ENCODE results near the gene KIF13A.
A peak's percentile ranks its signal among the peaks of the same experiment; 100 is the strongest.

Gene KIF13A

GRCh38 chr6:17998442-17998841, 11.0 kb upstream of the KIF13A start:
- Histone ChIP-seq H3K4me3 (ENCODE audit: low read depth, low read length) (no peak overlapping the region), H3K27ac (ENCODE audit: low read depth, low read length) (no peak overlapping the region), H3K9ac (ENCODE audit: low read depth, low read length) (no peak overlapping the region)

GRCh38 chr6:17998003-17998402, 10.6 kb upstream of the KIF13A start:
- H3K4me3 ChIP-seq (ENCODE audit: low read depth, low read length): no peak overlapping the region
- H3K9ac ChIP-seq (ENCODE audit: low read depth, low read length): no peak overlapping the region
- no peaks in the 10 kb centered on the region for H3K27me3 ChIP-seq (ENCODE audit: control insufficient read depth, insufficient read depth, low read length)
- no peaks in the 10 kb centered on the region for H3K36me3 ChIP-seq (ENCODE audit: control insufficient read depth, insufficient read depth, low read length)
- no peaks in the 10 kb centered on the region for H3K9me3 ChIP-seq (ENCODE audit: control insufficient read depth, insufficient read depth, low read length)
- H3K27ac ChIP-seq (ENCODE audit: low read depth, low read length): no peak overlapping the region
- peaks cover 4% of the 10 kb centered on the region; the same call in 1 of the 2 replicates for H3K4me1 ChIP-seq (ENCODE audit: control insufficient read depth, insufficient read depth, low read length)

More at GRCh38 chr6:17998442-17998841, 11.0 kb upstream of the KIF13A start:
- Histone ChIP-seq H3K36me3 (ENCODE audit: control insufficient read depth, insufficient read depth, low read length) (no peaks in the 10 kb centered on the region), H3K4me1 (ENCODE audit: control insufficient read depth, insufficient read depth, low read length) (peaks cover 4% of the 10 kb centered on the region; the same call in 1 of the 2 replicates), H3K9me3 (ENCODE audit: control insufficient read depth, insufficient read depth, low read length) (no peaks in the 10 kb centered on the region), H3K27me3 (ENCODE audit: control insufficient read depth, insufficient read depth, low read length) (no peaks in the 10 kb centered on the region)

GRCh38 chr6:17995414-17995813, 8.0 kb upstream of the KIF13A start:
- no peaks in the 10 kb centered on the region for H3K9me3 ChIP-seq (ENCODE audit: control insufficient read depth, insufficient read depth, low read length)
- no peak overlapping the region for H3K4me3 ChIP-seq (ENCODE audit: low read depth, low read length)
- peaks cover 4% of the 10 kb centered on the region; the same call in 1 of the 2 replicates for H3K4me1 ChIP-seq (ENCODE audit: control insufficient read depth, insufficient read depth, low read length)
- no peak overlapping the region for H3K27ac ChIP-seq (ENCODE audit: low read depth, low read length)
- no peaks in the 10 kb centered on the region for H3K27me3 ChIP-seq (ENCODE audit: control insufficient read depth, insufficient read depth, low read length)
- H3K36me3 ChIP-seq (ENCODE audit: control insufficient read depth, insufficient read depth, low read length): no peaks in the 10 kb centered on the region
- H3K9ac ChIP-seq (ENCODE audit: low read depth, low read length): no peak overlapping the region

GRCh38 chr6:17994019-17994418, 6.6 kb upstream of the KIF13A start:
- Histone ChIP-seq H3K27me3 (ENCODE audit: control insufficient read depth, insufficient read depth, low read length) (peaks cover 4% of the 10 kb centered on the region), H3K36me3 (ENCODE audit: control insufficient read depth, insufficient read depth, low read length) (no peaks in the 10 kb centered on the region), H3K27ac (ENCODE audit: low read depth, low read length) (no peak overlapping the region), H3K4me1 (ENCODE audit: control insufficient read depth, insufficient read depth, low read length) (peaks cover 4% of the 10 kb centered on the region; the same call in 1 of the 2 replicates), H3K9me3 (ENCODE audit: control insufficient read depth, insufficient read depth, low read length) (no peaks in the 10 kb centered on the region), H3K4me3 (ENCODE audit: low read depth, low read length) (no peak overlapping the region), H3K9ac (ENCODE audit: low read depth, low read length) (no peak overlapping the region)

- peaks cover 3% of the 10 kb centered on the region; the same call in 1 of the 2 replicates for H3K36me3 ChIP-seq (ENCODE audit: control insufficient read depth, insufficient read depth, low read length)
- H3K9ac ChIP-seq (ENCODE audit: low read depth, low read length): peak overlapping the region; percentile 79; the same call in 1 of the 2 replicates
- peaks cover 5% of the 10 kb centered on the region for H3K27me3 ChIP-seq (ENCODE audit: control insufficient read depth, insufficient read depth, low read length)
- H3K4me3 ChIP-seq (ENCODE audit: low read depth, low read length): peak overlapping the region; percentile 71
- peaks cover 34% of the 10 kb centered on the region for H3K4me1 ChIP-seq (ENCODE audit: control insufficient read depth, insufficient read depth, low read length)
- H3K9me3 ChIP-seq (ENCODE audit: control insufficient read depth, insufficient read depth, low read length): no peaks in the 10 kb centered on the region
- H3K27ac ChIP-seq (ENCODE audit: low read depth, low read length): no peak overlapping the region
Observed at GRCh38 chr6:17988422-17988944, 1.0 kb upstream of the KIF13A start.

- no peaks in the 10 kb centered on the region for H3K9me3 ChIP-seq (ENCODE audit: control insufficient read depth, insufficient read depth, low read length)
- peak overlapping the region; percentile 71 for H3K4me3 ChIP-seq (ENCODE audit: low read depth, low read length)
- H3K4me1 ChIP-seq (ENCODE audit: control insufficient read depth, insufficient read depth, low read length): peaks cover 36% of the 10 kb centered on the region
- H3K27ac ChIP-seq (ENCODE audit: low read depth, low read length): peak overlapping the region; percentile 65
- H3K36me3 ChIP-seq (ENCODE audit: control insufficient read depth, insufficient read depth, low read length): peaks cover 3% of the 10 kb centered on the region; the same call in 1 of the 2 replicates
- H3K27me3 ChIP-seq (ENCODE audit: control insufficient read depth, insufficient read depth, low read length): peaks cover 5% of the 10 kb centered on the region
- H3K9ac ChIP-seq (ENCODE audit: low read depth, low read length): peak overlapping the region; percentile 79
Observed at GRCh38 chr6:17987697-17988421, 424 bp upstream of the KIF13A start.

- H3K9me3 ChIP-seq (ENCODE audit: control insufficient read depth, insufficient read depth, low read length): no peaks in the 10 kb centered on the region
- H3K9ac ChIP-seq (ENCODE audit: low read depth, low read length): peak overlapping the region; percentile 76
- peak overlapping the region; percentile 82 for H3K27ac ChIP-seq (ENCODE audit: low read depth, low read length)
- H3K4me3 ChIP-seq (ENCODE audit: low read depth, low read length): peak overlapping the region; percentile 98
- H3K36me3 ChIP-seq (ENCODE audit: control insufficient read depth, insufficient read depth, low read length): peaks cover 7% of the 10 kb centered on the region
- peaks cover 36% of the 10 kb centered on the region for H3K4me1 ChIP-seq (ENCODE audit: control insufficient read depth, insufficient read depth, low read length)
- peaks cover 5% of the 10 kb centered on the region for H3K27me3 ChIP-seq (ENCODE audit: control insufficient read depth, insufficient read depth, low read length)
Observed at GRCh38 chr6:17986656-17987446, 584 bp downstream of the KIF13A start.

- Histone ChIP-seq H3K4me1 (ENCODE audit: control insufficient read depth, insufficient read depth, low read length) (peaks cover 36% of the 10 kb centered on the region), H3K27ac (ENCODE audit: low read depth, low read length) (peak overlapping the region; percentile 82), H3K4me3 (ENCODE audit: low read depth, low read length) (peak overlapping the region; percentile 98), H3K36me3 (ENCODE audit: control insufficient read depth, insufficient read depth, low read length) (peaks cover 12% of the 10 kb centered on the region), H3K27me3 (ENCODE audit: control insufficient read depth, insufficient read depth, low read length) (peaks cover 5% of the 10 kb centered on the region), H3K9me3 (ENCODE audit: control insufficient read depth, insufficient read depth, low read length) (no peaks in the 10 kb centered on the region), H3K9ac (ENCODE audit: low read depth, low read length) (peak overlapping the region; percentile 76)
Observed at GRCh38 chr6:17985934-17986655, 1.3 kb downstream of the KIF13A start.

- H3K9me3 ChIP-seq (ENCODE audit: control insufficient read depth, insufficient read depth, low read length): no peaks in the 10 kb centered on the region
- no peak overlapping the region; the same call in 1 of the 2 replicates for H3K9ac ChIP-seq (ENCODE audit: low read depth, low read length)
- H3K4me3 ChIP-seq (ENCODE audit: low read depth, low read length): peak overlapping the region; percentile 98
- H3K27me3 ChIP-seq (ENCODE audit: control insufficient read depth, insufficient read depth, low read length): peaks cover 5% of the 10 kb centered on the region
- H3K4me1 ChIP-seq (ENCODE audit: control insufficient read depth, insufficient read depth, low read length): peaks cover 39% of the 10 kb centered on the region
- peaks cover 12% of the 10 kb centered on the region for H3K36me3 ChIP-seq (ENCODE audit: control insufficient read depth, insufficient read depth, low read length)
- no peak overlapping the region for H3K27ac ChIP-seq (ENCODE audit: low read depth, low read length)
Observed at GRCh38 chr6:17984812-17985670, 2.4 kb downstream of the KIF13A start.

- Histone ChIP-seq H3K4me3 (ENCODE audit: low read depth, low read length) (peak overlapping the region; percentile 98; the same call in 1 of the 2 replicates), H3K27me3 (ENCODE audit: control insufficient read depth, insufficient read depth, low read length) (peaks cover 5% of the 10 kb centered on the region), H3K4me1 (ENCODE audit: control insufficient read depth, insufficient read depth, low read length) (peaks cover 39% of the 10 kb centered on the region), H3K9me3 (ENCODE audit: control insufficient read depth, insufficient read depth, low read length) (no peaks in the 10 kb centered on the region), H3K9ac (ENCODE audit: low read depth, low read length) (no peak overlapping the region), H3K27ac (ENCODE audit: low read depth, low read length) (no peak overlapping the region), H3K36me3 (ENCODE audit: control insufficient read depth, insufficient read depth, low read length) (peaks cover 12% of the 10 kb centered on the region)
Observed at GRCh38 chr6:17984399-17984798, 3.0 kb downstream of the KIF13A start.

Measured in HUES48 (cell line).